Dermis microvascular lymphatic vessel endothelial cell (primary cell): ENCODE results near the gene RHNO1. TPM values are rescaled to one million over a fixed set of nuclear protein-coding genes. Genes with fewer than 3 reads are reported as not detected.

Source experiments
- DNase-seq, 2 donors: peaks; one replicate each; pipeline versions ENCODE4 v3.0.0 to v3.0.0-alpha.2; 2010; ENCODE audit warnings: low read depth in 2 of 2
- total RNA-seq: library from RNA; depleted of rRNA; stranded (reverse); fragments of >200 nt; gene quantifications from 2 replicates; pipeline ENCODE4 v1.2.1, GENCODE V29; 2014

RHNO1 gene
- total RNA-seq: 19.4 and 21.9 TPM in 2 replicates

- DNase-seq: peak; percentile 78 to 90
Observed at GRCh38 chr12:2877047-2877952, at the start of gene RHNO1, which contains the start of gene FOXM1. RHNO1 (plus strand) TSS chr12:2877223; CDS start chr12:2885367, 8,144 bp downstream. FOXM1 (minus strand) TSS chr12:2877174; CDS start chr12:2874478, 2,696 bp downstream.

DNA sequence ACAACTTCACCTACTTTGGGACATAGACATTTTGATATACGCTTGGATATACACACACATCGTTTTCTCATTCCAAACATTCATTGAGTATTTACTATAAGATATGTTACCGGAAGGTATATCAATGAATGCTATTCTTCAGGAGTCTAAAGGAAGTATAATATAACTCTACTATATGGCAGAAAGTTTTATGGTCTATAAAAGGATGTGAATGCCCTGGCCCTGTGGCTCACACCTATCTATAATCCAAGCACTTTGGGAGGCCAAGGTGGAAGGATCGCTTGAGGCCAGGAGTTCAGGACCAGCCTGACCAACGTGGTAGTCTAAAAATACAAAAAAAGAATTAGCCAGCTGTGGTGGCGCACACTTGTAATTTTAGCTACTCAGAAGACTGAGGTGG, 47.7 kb upstream of the RHNO1 start:
- DNase-seq: no peak

- no peak for DNase-seq
Observed at GRCh38 chr12:2832550-2833127, 44.4 kb upstream of the RHNO1 start.

GRCh38 chr12:2833327-2833726, 43.7 kb upstream of the RHNO1 start:
- DNase-seq: no peak

GRCh38 chr12:2833810-2834209, 43.2 kb upstream of the RHNO1 start:
- no peak for DNase-seq

DNA sequence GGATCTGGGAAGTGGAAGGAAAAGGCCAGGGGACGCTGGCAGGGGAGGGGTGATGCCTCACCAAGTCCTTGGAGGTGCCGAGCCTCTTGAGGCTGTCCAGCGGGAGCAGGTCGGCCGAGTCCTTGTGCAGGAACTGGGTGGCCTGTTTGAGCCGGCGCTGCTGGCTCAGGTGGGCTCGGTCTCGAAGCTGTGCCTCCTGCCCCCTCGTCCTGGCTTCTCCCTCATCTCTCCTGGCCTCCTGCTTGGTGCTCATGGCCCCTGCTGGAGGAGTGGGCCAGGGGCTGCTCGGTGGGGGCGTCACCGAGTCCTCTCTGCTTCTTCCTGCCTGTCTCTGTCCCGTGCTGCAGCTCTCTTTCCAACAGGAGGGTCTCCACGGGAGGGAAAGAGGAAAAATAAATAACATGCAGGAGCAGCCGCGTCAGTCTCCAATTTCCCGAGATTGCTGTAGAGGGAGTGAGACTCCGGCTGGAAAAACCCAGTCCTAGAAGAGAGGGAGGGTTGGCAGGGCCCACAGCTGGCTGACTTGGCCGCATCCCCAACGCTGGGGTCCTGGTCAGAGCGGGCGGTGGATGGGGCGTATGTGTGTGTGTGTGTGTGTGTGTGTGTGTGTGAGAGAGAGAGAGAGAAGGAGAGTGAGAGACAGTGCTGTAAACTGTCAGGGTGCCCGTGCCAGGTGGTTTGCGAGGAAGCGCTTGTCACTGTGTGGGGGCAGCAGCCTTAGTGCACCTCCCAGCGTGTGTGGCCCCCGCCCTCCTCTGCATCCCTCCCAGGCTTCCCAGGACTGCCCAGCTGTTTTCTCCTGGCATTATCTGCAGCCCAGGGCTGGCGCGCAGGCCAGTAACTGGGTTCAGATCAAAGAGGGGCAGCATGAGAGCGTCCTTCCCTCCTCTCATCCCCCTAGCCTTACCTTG, 42.2 kb upstream of the RHNO1 start, which contains the start of gene NRIP2:
Gene NRIP2, minus strand, starts transcription at position 455 of the 911 bp plus-strand sequence. Its CDS starts 52 bp downstream, at position 403.
- DNase-seq: peak in 1 of 2 donors; percentile 44

GRCh38 chr12:2835691-2836403, 41.2 kb upstream of the RHNO1 start:
- DNase-seq: no peak

GRCh38 chr12:2836574-2836973, 40.4 kb upstream of the RHNO1 start:
- DNase-seq: no peak

DNA sequence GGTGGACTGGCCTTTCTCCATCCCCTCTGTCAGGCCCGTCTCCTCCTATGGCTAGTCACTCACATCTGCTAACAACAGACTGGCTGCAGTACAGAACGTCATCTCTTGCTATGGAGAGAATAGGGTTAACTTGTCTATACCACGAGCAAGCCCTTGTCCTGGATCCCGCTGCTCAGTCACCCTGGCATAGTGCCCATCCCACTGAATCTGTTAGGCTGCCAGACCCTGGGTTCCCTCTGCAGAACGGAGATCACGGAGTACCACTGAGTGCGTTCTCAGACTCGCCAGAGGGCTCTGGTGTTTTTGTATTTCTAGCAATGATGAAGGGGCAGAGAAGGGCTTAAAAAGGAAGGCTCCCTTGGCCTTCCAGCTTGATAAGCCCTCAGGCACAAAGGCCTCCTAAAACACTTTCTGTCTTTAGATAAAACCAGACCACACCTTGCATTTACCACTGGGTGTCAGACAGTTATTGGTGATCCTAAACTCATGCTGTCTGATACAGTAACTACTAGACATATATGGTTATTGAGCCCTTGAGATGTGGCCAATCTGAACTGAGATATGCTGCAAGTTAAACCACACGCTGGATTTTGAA, 35.9 kb upstream of the RHNO1 start:
- no peak for DNase-seq

GRCh38 chr12:2842948-2843347, 34.1 kb upstream of the RHNO1 start:
- DNase-seq: no peak

GRCh38 chr12:2844786-2845185, 32.2 kb upstream of the RHNO1 start:
- DNase-seq: no peak

DNA sequence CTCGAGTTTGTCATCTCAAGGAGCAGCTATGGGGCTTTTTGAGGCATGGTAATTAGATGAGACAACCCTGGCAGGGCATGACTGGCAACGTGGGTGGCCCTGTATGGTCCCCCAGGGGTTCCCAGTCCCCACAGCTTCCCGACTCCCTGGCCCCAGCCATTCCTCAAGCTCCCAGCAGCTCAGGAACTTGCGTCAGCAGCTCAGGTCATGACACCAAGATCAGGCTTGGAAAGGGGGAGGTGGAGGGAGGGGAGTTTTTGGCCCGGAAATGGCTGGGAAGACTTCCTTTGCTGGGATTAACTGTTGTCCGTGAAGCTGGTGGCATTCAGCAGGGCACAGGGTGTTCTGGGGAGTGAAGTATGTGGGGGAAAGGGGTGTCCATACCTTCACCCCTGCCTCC, 31.7 kb upstream of the RHNO1 start:
- DNase-seq: peak in 1 of 2 donors; percentile 55

- DNase-seq: no peak
Observed at GRCh38 chr12:2851931-2852330, 25.1 kb upstream of the RHNO1 start.

DNA sequence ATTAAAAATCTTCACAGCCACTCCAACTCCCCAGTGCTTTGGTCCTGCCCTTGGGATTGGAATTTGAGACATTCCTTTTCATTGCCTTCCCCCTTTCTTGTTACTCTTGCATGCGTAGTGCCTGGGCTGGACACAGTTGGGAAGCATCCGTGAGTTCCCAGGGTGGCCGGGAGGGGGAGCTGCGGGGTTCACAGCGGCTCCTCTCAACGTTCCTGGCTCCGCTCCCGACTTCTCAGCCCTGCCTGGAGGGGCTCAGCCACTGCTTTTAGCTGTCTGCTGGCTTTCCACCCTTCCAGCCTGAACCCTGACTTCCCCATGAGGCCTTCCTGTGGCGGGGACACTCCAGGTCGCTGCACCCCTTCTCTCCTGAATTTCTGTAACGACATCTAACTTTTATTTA, 23.4 kb upstream of the RHNO1 start:
- peak in 1 of 2 donors; percentile 72 for DNase-seq

GRCh38 chr12:2854669-2855453, 22.2 kb upstream of the RHNO1 start:
- DNase-seq: no peak

DNA sequence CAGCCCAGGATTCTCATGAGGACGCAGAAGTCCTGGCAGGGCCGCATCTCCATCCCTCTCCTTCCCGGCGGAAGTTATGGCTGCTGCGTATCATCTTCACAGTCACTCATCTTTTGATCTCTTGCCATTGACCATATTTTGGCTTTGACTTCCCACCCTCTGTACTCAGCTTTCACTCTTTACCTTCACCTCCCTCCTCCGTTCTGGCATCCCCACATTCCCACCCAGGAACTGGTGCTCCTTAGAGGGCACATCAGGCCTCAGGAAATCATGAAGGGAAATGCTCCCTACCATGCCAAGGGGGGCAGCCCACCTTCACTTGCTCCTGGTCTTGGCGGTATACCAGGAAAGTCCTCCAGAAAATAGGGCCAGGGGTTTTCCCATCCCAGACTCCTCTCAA, 21.5 kb upstream of the RHNO1 start:
- DNase-seq: no peak

GRCh38 chr12:2856051-2856450, 21.0 kb upstream of the RHNO1 start:
- no peak for DNase-seq

DNA sequence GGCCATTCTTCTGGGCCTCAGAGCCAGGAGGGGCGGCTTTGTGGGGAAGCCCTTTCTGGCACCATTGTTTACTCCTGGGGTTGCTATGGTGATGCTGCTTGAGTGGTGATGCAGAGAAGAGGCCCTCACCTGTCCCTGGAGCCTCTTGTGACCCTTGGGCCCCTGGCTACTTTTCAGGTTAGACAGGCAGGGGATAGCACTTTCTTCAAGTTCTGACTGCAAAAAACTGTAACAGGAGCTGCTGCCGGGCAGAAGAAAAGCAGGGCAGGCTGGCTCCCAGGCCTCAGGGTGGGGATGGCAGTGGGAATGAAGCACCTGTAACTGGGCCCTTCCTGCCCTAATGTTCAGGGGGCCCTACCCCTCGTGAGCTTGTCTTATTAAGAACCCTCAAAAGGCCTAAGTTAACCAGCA, 20.0 kb upstream of the RHNO1 start, which contains the start of gene TEX52:
Gene TEX52, minus strand, starts transcription at position 19 of the 411 bp plus-strand sequence. Its CDS starts 13 bp downstream, at position 6.
- DNase-seq: no peak

DNA sequence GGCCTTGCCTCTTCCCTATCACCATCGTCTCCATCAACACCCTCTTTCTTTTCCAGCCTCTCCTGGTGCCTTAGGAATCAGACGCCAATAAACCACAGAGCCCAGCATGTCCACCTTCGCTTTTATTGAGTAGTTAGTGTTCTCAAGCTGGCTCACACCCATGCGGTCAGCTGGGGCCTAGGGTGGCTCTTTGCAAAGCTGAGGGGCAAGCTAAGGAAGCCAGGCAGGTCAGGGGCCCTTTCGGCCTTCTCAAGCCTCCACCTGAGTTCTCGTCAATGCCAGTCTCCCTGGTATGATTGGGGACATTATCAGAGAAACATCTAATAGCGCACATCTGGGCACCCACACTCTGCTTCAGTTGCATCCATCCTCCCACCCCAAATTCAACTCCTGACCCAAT, 19.4 kb upstream of the RHNO1 start:
- DNase-seq: no peak

- no peak for DNase-seq
Observed at GRCh38 chr12:2858334-2858733, 18.7 kb upstream of the RHNO1 start.
